AML-193 (cell line): ENCODE results near the gene OR2B2.

Experiments
- DNase-seq, 2 experiments: peaks; one replicate each; lab custom pipeline; 2025; lab: John Stamatoyannopoulos, UW

OR2B2 gene

GRCh38 chr6:27893836-27894807, 18.1 kb downstream of the OR2B2 start:
- peak; percentile 92 to 95 for DNase-seq

- peak; percentile 99 to 100 for DNase-seq
Measured at GRCh38 chr6:27893059-27893835, 18.9 kb downstream of the OR2B2 start.

- DNase-seq = peak in 1 of 2 experiments; percentile 59
Measured at GRCh38 chr6:27892649-27893058, 19.5 kb downstream of the OR2B2 start.

GRCh38 chr6:27891320-27891875, 20.8 kb downstream of the OR2B2 start:
- peak in 1 of 2 experiments; percentile 47 for DNase-seq

- peak; percentile 96 for DNase-seq
Measured at GRCh38 chr6:27890445-27891319, 21.5 kb downstream of the OR2B2 start.

- DNase-seq = no peak
Measured at GRCh38 chr6:27889628-27890444, 22.4 kb downstream of the OR2B2 start.

GRCh38 chr6:27889275-27889627, 22.9 kb downstream of the OR2B2 start:
- DNase-seq = peak; percentile 45 to 54

GRCh38 chr6:27888566-27888965, 23.6 kb downstream of the OR2B2 start:
- DNase-seq = no peak

GRCh38 chr6:27886073-27886472, 26.1 kb downstream of the OR2B2 start:
- DNase-seq = no peak

- no peak for DNase-seq
Measured at GRCh38 chr6:27883136-27883535, 29.1 kb downstream of the OR2B2 start.

GRCh38 chr6:27882624-27883023, 29.6 kb downstream of the OR2B2 start:
- DNase-seq = no peak

- DNase-seq = no peak
Measured at GRCh38 chr6:27879837-27880236, 32.4 kb downstream of the OR2B2 start.

GRCh38 chr6:27874016-27874415, 38.2 kb downstream of the OR2B2 start:
- peak in 1 of 2 experiments; percentile 38 for DNase-seq

GRCh38 chr6:27873021-27873940, 38.9 kb downstream of the OR2B2 start:
- DNase-seq = peak; percentile 45 to 58

- no peak for DNase-seq
Measured at GRCh38 chr6:27872642-27873020, 39.6 kb downstream of the OR2B2 start.

GRCh38 chr6:27871924-27872638, 40.1 kb downstream of the OR2B2 start:
- DNase-seq = peak; percentile 66 to 75

GRCh38 chr6:27870291-27870870, 41.8 kb downstream of the OR2B2 start:
- DNase-seq = no peak

- DNase-seq = no peak
Measured at GRCh38 chr6:27868311-27868710, 43.9 kb downstream of the OR2B2 start.

GRCh38 chr6:27867945-27868300, 44.3 kb downstream of the OR2B2 start:
- no peak for DNase-seq
